Breast epithelium (tissue), 3 donors: ENCODE measurements around the gene FBXL3.

ENCODE experiments used
- POLR2AphosphoS5 ChIP-seq, 3 donors: sonication (generic); formaldehyde crosslinking; IDR thresholded peaks; one replicate each; pipeline ENCODE4 v1.6.1; 2017; ENCODE audit warnings: antibody characterized with exemption in 3 of 3
- TF ChIP-seq, protein P1 (sequence below), 3 donors: fragments of 450-650 bp; IDR thresholded peaks; one replicate each; pipeline ENCODE4 v1.5.1; 2016 to 2017; ENCODE audit warnings: antibody characterized with exemption in 3 of 3, mild to moderate bottlenecking in 3 of 3, moderate library complexity in 3 of 3

DNA sequence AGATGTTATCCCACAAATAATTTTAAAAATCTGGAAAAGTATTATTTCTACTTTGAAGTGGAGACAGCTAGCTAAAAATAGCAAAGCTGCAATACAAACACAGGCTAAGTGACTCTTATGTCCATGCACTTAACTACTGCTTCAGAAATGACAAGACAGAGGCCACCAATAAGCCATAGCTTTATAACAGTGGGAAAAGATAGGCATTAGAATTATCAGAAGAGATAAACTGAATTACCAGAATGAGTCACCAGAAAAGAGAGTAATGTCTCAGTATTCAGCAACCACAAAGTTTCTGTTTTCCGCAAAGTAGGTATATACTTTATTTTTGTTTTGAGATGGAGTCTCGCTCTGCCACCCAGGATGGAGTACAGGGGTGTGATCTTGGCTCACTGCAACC, 17.9 kb downstream of the FBXL3 start:
- TF ChIP-seq, protein P1, sequence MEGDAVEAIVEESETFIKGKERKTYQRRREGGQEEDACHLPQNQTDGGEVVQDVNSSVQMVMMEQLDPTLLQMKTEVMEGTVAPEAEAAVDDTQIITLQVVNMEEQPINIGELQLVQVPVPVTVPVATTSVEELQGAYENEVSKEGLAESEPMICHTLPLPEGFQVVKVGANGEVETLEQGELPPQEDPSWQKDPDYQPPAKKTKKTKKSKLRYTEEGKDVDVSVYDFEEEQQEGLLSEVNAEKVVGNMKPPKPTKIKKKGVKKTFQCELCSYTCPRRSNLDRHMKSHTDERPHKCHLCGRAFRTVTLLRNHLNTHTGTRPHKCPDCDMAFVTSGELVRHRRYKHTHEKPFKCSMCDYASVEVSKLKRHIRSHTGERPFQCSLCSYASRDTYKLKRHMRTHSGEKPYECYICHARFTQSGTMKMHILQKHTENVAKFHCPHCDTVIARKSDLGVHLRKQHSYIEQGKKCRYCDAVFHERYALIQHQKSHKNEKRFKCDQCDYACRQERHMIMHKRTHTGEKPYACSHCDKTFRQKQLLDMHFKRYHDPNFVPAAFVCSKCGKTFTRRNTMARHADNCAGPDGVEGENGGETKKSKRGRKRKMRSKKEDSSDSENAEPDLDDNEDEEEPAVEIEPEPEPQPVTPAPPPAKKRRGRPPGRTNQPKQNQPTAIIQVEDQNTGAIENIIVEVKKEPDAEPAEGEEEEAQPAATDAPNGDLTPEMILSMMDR (IDR thresholded peaks at IDR 0.05) = no peak
- no peak for TF ChIP-seq POLR2AphosphoS5 (IDR thresholded peaks at IDR 0.05)
